ENCODE results near the gene SMAD7. TPM values are rescaled to one million over a fixed set of nuclear protein-coding genes. Genes with fewer than 3 reads are reported as not detected.
A peak's percentile ranks its signal among the peaks of the same experiment; 100 is the strongest.

SMAD7 gene
- total and polyA plus RNA-seq, 2 experiments from 2014 or later, result 6.8 to 51.7 TPM

DNA sequence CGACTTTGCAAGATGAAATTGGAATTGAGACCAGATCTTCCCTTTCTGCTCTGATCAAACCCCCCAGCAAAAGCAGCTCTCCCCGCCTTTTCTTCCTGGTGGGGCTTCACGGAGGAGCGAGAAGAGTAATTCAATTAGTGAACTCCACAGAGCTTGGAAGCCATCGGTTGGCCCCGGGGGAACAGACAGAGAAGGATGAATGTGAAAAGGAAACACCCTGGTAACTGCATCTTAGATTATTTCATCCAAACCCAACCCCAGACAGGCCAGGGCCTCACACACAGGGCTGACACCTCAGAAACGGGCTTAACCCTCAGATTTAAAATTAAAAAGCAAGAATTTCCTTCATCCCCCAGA lies 18.3 kb downstream of the SMAD7 start:
- TF ChIP-seq EZH2 (IDR thresholded peaks at IDR 0.05; ENCODE audit: insufficient read depth, poor library complexity, severe bottlenecking), result no peak
- no peak for TF ChIP-seq EZH2phosphoT487 (IDR thresholded peaks at IDR 0.05; ENCODE audit: insufficient read depth, low read depth)
- Histone ChIP-seq H3K4me2 (ENCODE audit: unreplicated experiment) (peak overlapping the region; percentile 59), H3K9me2 (ENCODE audit: insufficient read depth) (no peaks in the 10 kb centered on the region), H3K79me2 (ENCODE audit: insufficient read depth) (peaks cover 100% of the 10 kb centered on the region), H3K4me1 (ENCODE audit: insufficient read depth) (peaks cover 91% of the 10 kb centered on the region), H3K9me3 (ENCODE audit: low read depth) (no peaks in the 10 kb centered on the region), H3K27me3 (replicated peaks; ENCODE audit: insufficient read depth) (no peaks in the 10 kb centered on the region), H2AFZ (no peak overlapping the region), H3K4me3 (peak overlapping the region; percentile 50), H4K20me1 (ENCODE audit: insufficient read depth) (no peaks in the 10 kb centered on the region), H3K36me3 (ENCODE audit: low read depth) (peaks cover 4% of the 10 kb centered on the region; the same call in 1 of the 2 replicates), H3K27ac (peak overlapping the region; percentile 87), H3F3A (ENCODE audit: insufficient read depth) (peaks cover 78% of the 10 kb centered on the region), H3K9ac (peak overlapping the region; percentile 77)
- 7 to 13% methylated on average over 7 of the region's 7 CpGs for WGBS, 2 experiments (ENCODE audit: low coverage in 1 of 2, low lambda C conversion rate in 2 of 2, missing lambda C conversion rate in 2 of 2)
- in situ Hi-C loops (cut with MboI), result loop anchor here (25.0 kb wide), 1 partner anchor 195 kb away; no protein-coding TSS in a partner anchor
- DNase-seq, result peak; percentile 55

DNA sequence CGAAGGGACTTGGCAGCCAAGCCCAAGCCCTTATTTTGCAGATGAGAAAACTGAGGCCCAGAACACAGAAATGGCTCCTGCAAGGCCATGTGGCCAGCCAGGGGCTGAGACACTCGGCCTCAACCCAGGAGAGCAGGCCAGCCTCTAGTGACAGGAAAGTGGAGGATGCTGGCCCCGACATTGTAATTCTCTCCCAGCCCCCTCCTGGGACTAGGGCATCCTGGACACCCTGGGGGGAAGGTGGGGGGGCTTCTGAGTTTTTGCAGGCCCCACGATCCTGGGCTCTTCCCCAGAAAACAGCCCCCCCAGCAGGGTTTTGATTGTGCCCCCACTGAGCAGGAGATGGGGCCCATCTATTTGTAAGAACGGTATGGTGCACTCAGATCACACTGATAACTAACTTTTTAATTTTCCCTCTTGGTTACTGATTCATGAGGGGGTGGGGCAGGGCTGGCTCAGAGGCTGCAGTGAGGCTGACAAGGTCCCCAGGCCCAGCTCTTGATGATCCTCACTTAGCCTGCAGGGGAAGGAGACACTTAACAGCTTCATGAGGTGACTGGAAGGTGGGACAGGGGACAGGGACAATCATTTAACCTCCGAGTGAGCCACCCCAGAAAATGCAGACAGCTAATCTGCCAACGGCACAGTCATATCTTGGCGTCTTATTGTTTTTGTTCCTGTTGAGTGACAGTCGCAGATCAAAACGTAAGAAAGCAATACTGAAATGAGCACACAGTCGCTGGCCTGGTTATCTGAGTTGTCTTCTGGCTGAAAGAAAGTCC lies 18.9 kb downstream of the SMAD7 start:
- WGBS, 2 experiments (ENCODE audit: low coverage in 1 of 2, low lambda C conversion rate in 2 of 2, missing lambda C conversion rate in 2 of 2), result 23 to 32% methylated on average over 11 of the region's 11 CpGs
- Histone ChIP-seq H3K9ac (peak overlapping the region; percentile 77), H3K27ac (peak overlapping the region; percentile 87), H4K20me1 (ENCODE audit: insufficient read depth) (no peaks in the 10 kb centered on the region), H3F3A (ENCODE audit: insufficient read depth) (peaks cover 76% of the 10 kb centered on the region), H3K9me3 (ENCODE audit: low read depth) (no peaks in the 10 kb centered on the region), H3K4me3 (peak overlapping the region; percentile 50), H3K36me3 (ENCODE audit: low read depth) (peaks cover 4% of the 10 kb centered on the region; the same call in 1 of the 2 replicates), H3K9me2 (ENCODE audit: insufficient read depth) (no peaks in the 10 kb centered on the region), H3K27me3 (replicated peaks; ENCODE audit: insufficient read depth) (no peaks in the 10 kb centered on the region), H3K4me2 (ENCODE audit: unreplicated experiment) (peak overlapping the region; percentile 59), H2AFZ (no peak overlapping the region), H3K79me2 (ENCODE audit: insufficient read depth) (peaks cover 100% of the 10 kb centered on the region), H3K4me1 (ENCODE audit: insufficient read depth) (peaks cover 86% of the 10 kb centered on the region)
- in situ Hi-C loops (cut with MboI), result loop anchor here (25.0 kb wide), 1 partner anchor 195 kb away; no protein-coding TSS in a partner anchor
- no peak for TF ChIP-seq EZH2 (IDR thresholded peaks at IDR 0.05; ENCODE audit: insufficient read depth, poor library complexity, severe bottlenecking)
- no peak for TF ChIP-seq EZH2phosphoT487 (IDR thresholded peaks at IDR 0.05; ENCODE audit: insufficient read depth, low read depth)
- peak; percentile 68 for DNase-seq

DNA sequence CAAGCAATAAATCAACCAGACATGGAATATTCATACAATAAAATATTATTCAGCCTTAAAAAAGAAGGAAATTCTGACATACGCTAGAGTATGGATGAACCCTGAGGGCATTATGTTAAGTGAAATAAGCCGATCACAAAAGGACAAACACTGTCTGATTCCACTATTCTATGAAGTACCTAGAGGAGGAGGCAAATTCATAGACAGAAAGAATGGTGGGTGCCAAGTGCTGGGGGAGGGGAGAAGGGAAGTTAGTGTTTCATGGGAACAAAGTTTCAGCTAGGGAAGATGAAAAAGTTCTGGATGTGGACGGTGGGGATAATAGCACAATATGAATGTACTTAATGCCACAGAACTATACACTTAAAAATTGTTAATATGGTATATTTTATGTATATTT lies 19.8 kb downstream of the SMAD7 start:
- H3K27me3 ChIP-seq (replicated peaks; ENCODE audit: insufficient read depth), result no peaks in the 10 kb centered on the region
- peak overlapping the region; percentile 59 for H3K4me2 ChIP-seq (ENCODE audit: unreplicated experiment)
- H3K9ac ChIP-seq, result peak overlapping the region; percentile 77
- peaks cover 67% of the 10 kb centered on the region for H3F3A ChIP-seq (ENCODE audit: insufficient read depth)
- TF ChIP-seq EZH2 (IDR thresholded peaks at IDR 0.05; ENCODE audit: insufficient read depth, poor library complexity, severe bottlenecking) (no peak), EZH2phosphoT487 (IDR thresholded peaks at IDR 0.05; ENCODE audit: insufficient read depth, low read depth) (no peak)
- no peaks in the 10 kb centered on the region for H3K9me2 ChIP-seq (ENCODE audit: insufficient read depth)
- H3K4me1 ChIP-seq (ENCODE audit: insufficient read depth), result peaks cover 80% of the 10 kb centered on the region
- in situ Hi-C loops (cut with MboI), result loop anchor here (25.0 kb wide), 1 partner anchor 194 kb away; no protein-coding TSS in a partner anchor
- no peaks in the 10 kb centered on the region for H3K36me3 ChIP-seq (ENCODE audit: low read depth)
- peak overlapping the region; percentile 87 for H3K27ac ChIP-seq
- peak overlapping the region; percentile 60; the same call in 1 of the 2 replicates for H3K4me3 ChIP-seq
- no peak overlapping the region for H2AFZ ChIP-seq
- DNase-seq, result peak; percentile 12
- H3K9me3 ChIP-seq (ENCODE audit: low read depth), result no peaks in the 10 kb centered on the region
- peaks cover 100% of the 10 kb centered on the region for H3K79me2 ChIP-seq (ENCODE audit: insufficient read depth)
- 83 to 87% methylated on average over 3 of the region's 3 CpGs for WGBS, 2 experiments (ENCODE audit: low coverage in 1 of 2, low lambda C conversion rate in 2 of 2, missing lambda C conversion rate in 2 of 2)
- no peaks in the 10 kb centered on the region for H4K20me1 ChIP-seq (ENCODE audit: insufficient read depth)

DNA sequence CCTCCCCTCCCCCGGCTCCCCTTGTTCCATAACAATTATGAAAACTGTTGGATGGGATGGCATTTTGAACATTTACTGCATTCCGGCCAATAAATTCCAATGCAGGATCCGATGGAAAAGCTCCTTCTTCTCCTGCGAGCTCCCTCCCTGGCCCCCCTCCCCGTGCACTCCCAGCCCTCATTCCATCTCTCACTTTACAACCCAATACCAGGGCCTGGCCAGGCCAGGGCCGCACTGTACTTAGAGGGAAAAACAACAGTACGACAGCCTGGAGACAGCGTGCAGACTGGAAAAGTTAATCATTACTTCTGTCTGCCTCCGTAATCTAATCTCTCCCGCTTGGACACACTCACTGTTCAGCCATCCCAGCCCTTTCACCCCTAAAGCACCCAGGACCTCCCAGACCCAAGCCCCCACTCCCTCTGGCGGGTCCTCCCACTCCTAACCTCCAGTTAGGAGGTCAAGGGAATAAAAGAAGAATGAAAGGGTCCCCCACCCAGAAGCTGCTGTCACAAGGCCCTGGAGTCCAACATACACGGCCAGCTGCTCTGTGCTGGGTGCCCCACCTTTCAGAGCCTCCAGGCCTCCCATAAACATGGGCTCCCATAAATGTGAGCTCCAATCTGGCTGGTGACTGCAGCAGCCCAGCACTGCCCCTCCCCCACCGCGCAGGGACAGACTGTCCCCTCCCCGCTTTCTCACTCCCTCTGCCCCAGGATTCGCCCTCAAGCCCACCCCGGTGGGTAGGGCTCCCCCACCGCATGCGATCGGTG lies 20.6 kb downstream of the SMAD7 start:
- Histone ChIP-seq H3K9ac (peak overlapping the region; percentile 77), H3K79me2 (ENCODE audit: insufficient read depth) (peaks cover 100% of the 10 kb centered on the region), H3F3A (ENCODE audit: insufficient read depth) (peaks cover 65% of the 10 kb centered on the region), H3K4me3 (peak overlapping the region; percentile 60), H2AFZ (no peak overlapping the region), H3K4me2 (ENCODE audit: unreplicated experiment) (peak overlapping the region; percentile 59), H3K36me3 (ENCODE audit: low read depth) (no peaks in the 10 kb centered on the region), H3K27ac (peak overlapping the region; percentile 87), H3K27me3 (replicated peaks; ENCODE audit: insufficient read depth) (no peaks in the 10 kb centered on the region), H3K9me2 (ENCODE audit: insufficient read depth) (no peaks in the 10 kb centered on the region), H3K4me1 (ENCODE audit: insufficient read depth) (peaks cover 80% of the 10 kb centered on the region), H3K9me3 (ENCODE audit: low read depth) (no peaks in the 10 kb centered on the region), H4K20me1 (ENCODE audit: insufficient read depth) (no peaks in the 10 kb centered on the region)
- DNase-seq, result peak; percentile 82
- in situ Hi-C loops (cut with MboI), result loop anchor here (25.0 kb wide), 1 partner anchor 193 kb away; no protein-coding TSS in a partner anchor
- WGBS, 2 experiments (ENCODE audit: low coverage in 1 of 2, low lambda C conversion rate in 2 of 2, missing lambda C conversion rate in 2 of 2), result 30 to 32% methylated on average over 18 to 19 of the region's 20 CpGs
- TF ChIP-seq EZH2 (IDR thresholded peaks at IDR 0.05; ENCODE audit: insufficient read depth, poor library complexity, severe bottlenecking) (no peak), EZH2phosphoT487 (IDR thresholded peaks at IDR 0.05; ENCODE audit: insufficient read depth, low read depth) (no peak)

Measured in GM23248 (cell line).